GM04503 (cell line): ENCODE results near the gene GRP.
"Not testable (repeated sequence)": the region's sequence is repeated elsewhere in the genome, so short reads cannot be mapped to it uniquely, and the experiment has no call there.

Source experiments
- DNase-seq: peaks from one replicate; pipeline ENCODE4 v3.0.0-alpha.2; 2012; ENCODE audit warnings: low read depth

GRP gene

GRCh38 chr18:59229191-59229590 is 9.2 kb downstream of the GRP start:
- DNase-seq = no peak

GRCh38 chr18:59229701-59230443 is 9.9 kb downstream of the GRP start:
- DNase-seq = no peak

GRCh38 chr18:59231114-59231513 is 11.2 kb downstream of the GRP start:
- no peak for DNase-seq

DNA sequence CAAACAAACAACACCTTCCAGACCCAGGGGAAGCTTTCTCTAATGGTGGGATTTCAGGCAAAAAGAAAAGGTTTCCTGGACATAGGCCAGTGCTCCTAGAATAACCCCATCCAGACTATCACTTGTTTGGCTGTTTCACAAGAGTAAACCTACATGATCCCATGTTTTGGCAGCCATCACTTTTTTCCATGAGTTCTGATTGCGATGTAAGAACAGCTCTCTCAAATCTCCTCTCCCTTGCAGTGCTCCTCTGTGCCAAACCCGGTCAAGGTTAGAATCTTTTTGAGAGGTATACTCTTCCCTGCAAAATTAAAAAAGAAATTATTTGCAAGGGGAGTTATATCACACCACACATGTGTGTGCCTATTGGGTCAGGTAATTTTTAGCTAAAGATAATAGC is 11.9 kb downstream of the GRP start:
- no peak for DNase-seq

DNA sequence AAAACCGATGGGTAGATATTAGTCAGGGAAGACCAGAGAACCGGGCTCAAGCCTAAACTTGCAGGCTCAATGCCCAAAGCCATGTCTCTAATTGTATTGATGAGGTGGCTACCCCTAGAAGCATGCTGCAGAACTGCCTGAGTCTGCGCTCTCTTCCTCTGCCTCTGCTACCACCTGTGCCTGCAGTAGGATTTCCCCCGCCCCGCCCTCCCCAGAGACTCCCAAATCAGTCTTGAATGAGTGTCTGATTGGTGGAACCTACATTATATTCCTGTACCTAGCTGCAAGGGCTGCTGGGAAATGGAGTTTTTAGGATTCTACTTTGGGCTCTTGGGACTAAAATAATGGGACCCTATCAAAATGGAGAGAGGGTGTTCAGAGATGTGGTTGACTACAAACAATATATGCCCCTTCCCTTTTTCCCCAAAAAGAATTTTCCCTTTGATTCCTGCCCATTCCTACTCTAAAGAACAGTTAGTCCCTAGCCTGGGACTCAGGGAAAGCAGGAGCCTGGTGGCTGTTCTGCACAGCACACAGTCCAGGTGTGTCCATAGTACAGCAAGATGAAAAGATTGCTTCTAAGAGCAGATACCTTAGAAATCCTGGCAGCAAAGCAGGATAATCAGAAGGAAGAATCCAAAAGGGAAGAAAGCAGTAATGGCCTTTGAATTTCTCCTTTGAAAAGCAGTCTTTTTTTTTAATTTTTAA is 12.5 kb downstream of the GRP start:
- no peak for DNase-seq

DNA sequence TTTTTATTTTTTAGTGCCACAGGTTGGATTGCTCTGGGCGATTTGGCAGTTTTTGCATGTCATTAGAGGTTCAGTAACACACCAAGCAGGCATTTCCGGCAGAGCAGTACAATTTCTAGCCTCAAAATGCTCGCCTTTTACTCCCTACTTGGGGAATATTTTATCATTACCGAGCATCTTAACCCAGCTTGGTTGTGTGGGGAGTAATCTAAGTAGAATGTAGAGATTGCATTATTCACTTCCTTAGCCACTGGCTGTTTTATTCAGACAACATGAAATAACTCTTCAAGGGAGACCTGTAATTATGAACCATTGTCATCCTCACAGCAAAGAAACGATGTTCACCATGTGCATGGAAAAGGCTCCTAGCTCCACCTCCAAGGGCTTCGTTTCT is 13.1 kb downstream of the GRP start:
- DNase-seq = peak; percentile 71

GRCh38 chr18:59238385-59238784 is 18.4 kb downstream of the GRP start:
- DNase-seq = no peak

DNA sequence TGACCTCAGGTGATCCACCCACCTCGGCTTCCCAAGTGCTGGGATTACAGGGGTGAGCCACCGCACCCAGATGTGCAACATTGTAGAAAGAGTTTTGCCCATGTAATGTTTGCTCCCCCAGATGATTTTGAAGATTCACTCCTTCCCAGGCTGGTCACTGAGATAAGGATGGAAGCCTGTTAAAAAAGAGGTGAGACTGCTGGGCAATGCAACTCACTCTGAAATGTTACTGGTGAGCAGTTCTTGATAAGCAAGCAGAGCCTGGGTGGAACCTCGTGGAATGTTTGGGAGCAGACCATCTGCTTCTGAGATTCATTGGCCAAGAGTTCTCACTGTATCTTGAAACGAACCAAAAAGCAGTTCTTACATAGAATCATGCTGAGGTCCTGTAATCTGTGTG is 19.7 kb downstream of the GRP start:
- no peak for DNase-seq

DNA sequence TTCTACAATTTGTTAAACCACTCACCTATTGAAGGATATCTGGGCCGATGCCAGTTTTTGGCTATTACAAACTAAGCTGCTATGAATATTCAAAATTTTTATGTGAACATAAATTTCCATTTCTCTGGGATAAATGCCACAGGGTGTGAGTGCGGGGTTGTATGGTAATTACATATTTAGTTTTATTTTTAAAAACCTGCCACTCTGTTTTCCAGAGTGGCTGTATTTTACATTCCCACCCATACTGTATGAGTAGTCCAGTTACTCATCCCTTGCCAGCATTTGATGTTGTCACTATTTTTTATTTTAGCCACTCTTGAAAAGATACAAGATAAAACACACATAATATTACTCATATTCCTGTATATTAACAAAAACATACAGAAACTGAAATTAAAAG is 22.9 kb downstream of the GRP start:
- DNase-seq = no peak

DNA sequence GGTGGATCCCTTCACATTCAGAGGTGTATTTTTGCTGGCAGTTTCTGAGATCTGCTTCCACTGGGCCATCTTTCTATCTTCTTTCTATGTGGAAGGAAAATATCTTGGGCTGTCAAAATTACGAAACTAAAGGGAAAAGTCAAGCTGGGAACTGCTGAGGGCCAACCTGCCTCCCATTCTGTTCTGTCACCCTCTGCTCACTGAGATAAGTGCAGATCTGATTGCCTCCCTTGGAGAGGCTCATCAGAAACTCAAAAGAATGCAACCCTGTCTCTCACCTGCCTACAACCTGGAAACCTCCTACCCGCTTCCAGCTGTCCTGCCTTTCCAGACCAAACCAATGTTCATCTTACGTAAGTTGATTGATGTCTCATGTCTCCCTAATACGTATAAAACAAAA is 26.8 kb downstream of the GRP start:
- no peak for DNase-seq

DNA sequence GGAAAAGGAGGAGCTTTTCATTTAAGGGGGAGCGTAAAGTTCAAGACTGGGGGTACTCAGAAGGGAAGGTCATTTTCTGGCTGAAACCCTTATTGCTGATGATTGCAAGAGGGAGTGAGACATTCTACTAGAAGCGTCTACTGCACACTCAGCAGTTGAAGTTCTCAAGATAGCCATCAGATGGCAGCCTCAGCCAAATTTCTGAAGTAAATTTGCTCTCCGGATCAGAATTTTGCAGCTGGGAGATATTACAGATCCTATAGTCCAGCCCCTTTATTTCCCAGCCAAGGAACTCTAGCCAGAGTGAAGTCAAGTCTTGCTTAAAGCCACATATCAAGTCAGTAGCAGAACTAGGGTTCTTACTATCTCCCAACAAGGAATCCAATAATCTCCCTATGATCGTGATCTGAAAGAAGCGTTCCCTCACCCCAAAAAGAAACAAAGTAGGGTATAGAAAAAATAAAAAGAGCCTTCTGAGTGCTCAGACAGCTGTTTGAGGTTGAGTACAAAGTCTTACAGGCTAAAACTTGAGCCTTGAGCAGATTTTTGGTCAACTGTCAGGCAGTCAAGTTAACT is 29.3 kb downstream of the GRP start:
- peak; percentile 71 for DNase-seq

DNA sequence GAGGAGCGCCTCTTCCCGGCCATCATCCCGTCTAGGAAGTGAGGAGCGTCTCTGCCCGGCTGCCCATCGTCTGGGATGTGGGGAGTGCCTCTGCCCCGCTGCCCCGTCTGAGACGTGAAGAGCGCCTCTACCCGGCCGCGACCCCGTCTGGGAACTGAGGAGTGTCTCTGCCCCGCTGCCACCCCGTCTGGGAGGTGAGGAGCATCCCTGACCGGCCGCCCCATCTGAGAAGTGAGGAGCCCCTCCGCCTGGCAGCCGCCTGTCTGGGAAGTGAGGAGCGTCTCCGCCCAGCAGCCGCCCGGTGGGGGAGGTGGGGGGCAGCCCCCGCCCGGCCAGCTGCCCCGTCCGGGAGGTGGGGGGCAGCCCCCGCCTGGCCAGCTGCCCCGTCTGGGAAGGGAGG is 35.5 kb downstream of the GRP start:
- DNase-seq = not testable (repeated sequence)

- not testable (repeated sequence) for DNase-seq
Observed at GRCh38 chr18:59261842-59262241, 41.9 kb downstream of the GRP start.

DNA sequence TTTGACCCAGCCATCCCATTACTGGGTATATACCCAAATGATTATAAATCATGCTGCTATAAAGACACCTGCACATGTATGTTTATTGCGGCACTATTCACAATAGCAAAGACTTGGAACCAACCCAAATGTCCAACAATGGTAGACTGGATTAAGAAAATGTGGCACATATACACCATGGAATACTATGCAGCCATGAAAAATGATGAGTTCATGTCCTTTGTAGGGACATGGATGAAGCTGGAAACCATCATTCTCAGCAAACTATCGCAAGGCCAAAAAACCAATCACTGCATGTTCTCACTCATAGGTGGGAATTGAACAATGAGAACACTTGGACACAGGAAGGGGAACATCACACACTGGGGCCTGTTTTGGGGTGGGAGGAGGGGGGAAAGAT is 42.3 kb downstream of the GRP start:
- DNase-seq = not testable (repeated sequence)

DNA sequence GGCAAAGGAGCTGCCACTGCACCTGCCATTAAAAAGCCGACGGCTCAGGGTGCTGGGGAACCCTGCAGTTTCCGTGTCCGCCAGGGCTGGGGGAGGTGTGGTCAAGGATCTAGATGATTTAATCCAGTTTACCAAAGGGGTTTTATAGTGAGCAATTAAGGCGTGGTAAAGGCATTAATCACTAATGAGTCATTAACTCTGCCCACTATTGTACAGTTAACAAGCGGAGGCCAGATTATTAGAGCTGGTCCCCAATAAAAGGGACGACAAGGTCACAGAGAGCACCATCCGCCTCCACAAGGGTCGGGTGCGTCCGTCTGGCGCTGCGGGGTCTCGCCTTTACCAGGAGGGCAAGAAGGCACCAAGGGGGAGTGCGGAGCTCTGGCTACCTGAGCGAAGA is 43.7 kb downstream of the GRP start:
- DNase-seq = no peak

GRCh38 chr18:59264121-59264571 is 44.2 kb downstream of the GRP start:
- no peak for DNase-seq

DNA sequence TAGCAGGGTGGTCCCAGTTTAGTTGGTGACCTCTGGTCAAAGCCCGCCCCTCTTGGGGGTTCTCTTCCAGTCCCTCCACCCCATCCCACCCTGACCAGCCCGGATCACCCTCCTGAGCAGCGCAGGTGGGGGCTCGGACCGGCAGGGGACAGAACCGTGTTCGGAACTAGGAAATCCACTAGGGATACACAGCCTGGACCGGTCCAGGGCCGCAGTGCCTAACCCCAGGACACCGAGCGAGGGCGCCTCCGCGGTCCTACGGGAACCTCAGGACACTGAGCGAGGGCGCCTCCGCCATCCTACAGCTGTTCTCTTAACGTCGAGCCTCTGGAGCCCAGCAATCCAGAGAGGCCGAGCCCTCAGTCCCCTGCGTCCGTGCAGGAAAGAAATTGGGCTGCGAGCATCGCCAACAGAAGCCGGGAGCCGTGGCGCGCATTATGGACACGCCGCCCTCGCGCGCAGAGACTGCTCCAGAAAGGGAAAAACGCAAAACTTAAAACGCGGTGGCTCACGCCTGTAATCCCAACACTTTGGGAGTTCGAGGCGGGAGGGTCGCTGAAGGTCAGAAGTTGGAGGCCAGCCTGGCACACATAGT is 44.8 kb downstream of the GRP start:
- DNase-seq = no peak

- no peak for DNase-seq
Observed at GRCh38 chr18:59265246-59265973, 45.5 kb downstream of the GRP start.

GRCh38 chr18:59265974-59266369 is 46.0 kb downstream of the GRP start:
- DNase-seq = no peak

GRCh38 chr18:59266459-59266858 is 46.5 kb downstream of the GRP start:
- DNase-seq = no peak

- DNase-seq = no peak
Observed at GRCh38 chr18:59266886-59267502, 47.0 kb downstream of the GRP start.
